Endothelial cell of umbilical vein (primary cell): ENCODE results near the gene BLVRA. TPM values are rescaled to one million over a fixed set of nuclear protein-coding genes. Genes with fewer than 3 reads are reported as not detected.

ENCODE experiments used
- BruUV-seq: library from RNA; stranded (reverse); fragments of 400-500 nt; replicated peaks from 2 replicates; lab custom pipeline; 2021; lab: Mats Ljungman, UMichigan
- CTCF ChIA-PET: fragments of 300-600, 350-600 bp; sonication (Branson Sonifier 250); formaldehyde crosslinking; loops from one replicate; lab custom pipeline; 2021; ENCODE audit warnings: antibody characterized with exemption, inconsistent platforms; lab: Charles Lee
- POLR2A ChIA-PET: fragments of 300-600, 350-600 bp; sonication (Branson Sonifier 250); formaldehyde crosslinking; loops from one replicate; lab custom pipeline; 2021; ENCODE audit warnings: antibody characterized with exemption, inconsistent platforms; lab: Charles Lee
- DNase-seq: peaks from one replicate; pipeline ENCODE4 v3.0.0-alpha.2; 2011; ENCODE audit warnings: low read depth, low spot score
- FAIRE-seq: peaks from 2 replicates; lab custom pipeline; 2011; peaks lifted over from hg19 to GRCh38; lab: Jason Lieb, UNC
- H2AFZ ChIP-seq: 2 replicates; pipeline ENCODE4 v1.6.0; 2012; ENCODE audit warnings: low read depth, low read length, control low read depth, inconsistent platforms
- H3K27ac ChIP-seq: 2 replicates; pipeline ENCODE4 v1.5.1; 2011; ENCODE audit warnings: low read depth, mild to moderate bottlenecking, control low read depth, low read length, moderate library complexity; ENCODE audit not compliant: insufficient read depth
- H3K27me3 ChIP-seq, 2 experiments: 2 replicates each; pipeline versions ENCODE4 v1.6.0 to v1.6.1; 2011; ENCODE audit warnings: low read length in 2 of 2, mixed read lengths in 1 of 2; ENCODE audit not compliant: control insufficient read depth in 2 of 2, insufficient read depth in 2 of 2
- H3K36me3 ChIP-seq, 2 experiments: 2 replicates in 1 of 2; 3 replicates in 1 of 2; pipeline ENCODE4 v1.5.1; 2011; ENCODE audit warnings: low read length in 2 of 2, mild to moderate bottlenecking in 1 of 2, moderate library complexity in 1 of 2; ENCODE audit not compliant: control insufficient read depth in 2 of 2, insufficient read depth in 2 of 2; ENCODE audit errors: extremely low read depth in 1 of 2
- H3K4me1 ChIP-seq: 3 replicates; pipeline ENCODE4 v1.5.1; 2011; ENCODE audit warnings: mild to moderate bottlenecking, low read length; ENCODE audit not compliant: control insufficient read depth, insufficient read depth; ENCODE audit errors: extremely low read depth
- H3K4me2 ChIP-seq: 2 replicates; pipeline ENCODE4 v1.6.1; 2011; ENCODE audit warnings: low read length, control low read depth, mixed read lengths; ENCODE audit not compliant: insufficient read depth
- H3K4me3 ChIP-seq, 3 experiments: fragments of 200-600 bp in 1 of 3; sonication (generic), shearing (Covaris generic) in 1 of 3; replicated peaks in 1 of 3; 2 replicates each; pipeline ENCODE4 v1.5.1; 2011 to 2016; ENCODE audit warnings: control low read depth in 3 of 3, low read length in 3 of 3, mild to moderate bottlenecking in 2 of 3, inconsistent platforms in 1 of 3, low read depth in 1 of 3, moderate library complexity in 1 of 3; ENCODE audit not compliant: insufficient read depth in 1 of 3
- H3K79me2 ChIP-seq: 2 replicates; pipeline ENCODE4 v1.6.0; 2012; ENCODE audit warnings: low read length, inconsistent platforms; ENCODE audit not compliant: control insufficient read depth, insufficient read depth
- H3K9ac ChIP-seq: replicated peaks from 2 replicates; pipeline ENCODE3; 2011; ENCODE audit warnings: low read length, control low read depth; ENCODE audit not compliant: insufficient read depth; ENCODE audit errors: extremely low read depth
- H3K9me1 ChIP-seq: replicated peaks from 3 replicates; pipeline ENCODE4 v1.6.0; 2011; ENCODE audit warnings: mild to moderate bottlenecking, low read length; ENCODE audit not compliant: control insufficient read depth, insufficient read depth; ENCODE audit errors: extremely low read depth
- H3K9me3 ChIP-seq: replicated peaks from 2 replicates; pipeline ENCODE4 v1.5.1; 2012; ENCODE audit warnings: low read length, inconsistent platforms; ENCODE audit not compliant: control insufficient read depth, insufficient read depth
- H4K20me1 ChIP-seq: replicated peaks from 2 replicates; pipeline ENCODE3; 2011; ENCODE audit warnings: mild to moderate bottlenecking, low read length; ENCODE audit not compliant: control insufficient read depth, insufficient read depth; ENCODE audit errors: extremely low read depth
- CTCF ChIP-seq, 2 donors: IDR thresholded peaks; 1 replicate in 1 of 2; 2 replicates in 1 of 2; pipeline ENCODE4 v1.5.1; 2011; ENCODE audit warnings: low read length in 2 of 2, mild to moderate bottlenecking in 2 of 2, moderate library complexity in 2 of 2, control low read depth in 1 of 2, inconsistent platforms in 1 of 2, low read depth in 1 of 2; ENCODE audit not compliant: insufficient read depth in 1 of 2; ENCODE audit errors: extremely low read depth in 1 of 2
- EZH2 ChIP-seq: IDR thresholded peaks from 2 replicates; pipeline ENCODE4 v1.6.1; 2012; ENCODE audit warnings: borderline replicate concordance, low read depth, mild to moderate bottlenecking, moderate library complexity, low read length, inconsistent platforms; ENCODE audit not compliant: severe bottlenecking
- FOS ChIP-seq: IDR thresholded peaks from 2 replicates; pipeline ENCODE4 v1.6.1; 2011; ENCODE audit warnings: mild to moderate bottlenecking, low read length, moderate library complexity, borderline replicate concordance; ENCODE audit not compliant: insufficient read depth
- GATA2 ChIP-seq: IDR thresholded peaks from 2 replicates; pipeline ENCODE4 v1.7.0; 2011; ENCODE audit warnings: low read depth, mild to moderate bottlenecking, moderate library complexity, mixed read lengths, low read length; ENCODE audit not compliant: insufficient read length, insufficient read depth
- JUN ChIP-seq: IDR thresholded peaks from 2 replicates; pipeline ENCODE4 v1.6.1; 2011; ENCODE audit warnings: borderline replicate concordance, low read depth; ENCODE audit not compliant: insufficient read length, insufficient read depth
- MAX ChIP-seq: IDR thresholded peaks from 2 replicates; pipeline ENCODE4 v1.6.1; 2011; ENCODE audit not compliant: insufficient read depth, insufficient read length
- MYC ChIP-seq: IDR thresholded peaks from one replicate; pipeline ENCODE4 v1.6.1; 2011; ENCODE audit warnings: mild to moderate bottlenecking, low read depth, low read length
- POLR2A ChIP-seq: IDR thresholded peaks from 2 replicates; pipeline ENCODE4 v1.6.1; 2012; ENCODE audit warnings: low read depth, mild to moderate bottlenecking, control low read depth, low read length
- POLR2AphosphoS5 ChIP-seq: IDR thresholded peaks from 2 replicates; pipeline ENCODE4 v1.6.1; 2012; ENCODE audit warnings: low read depth, mild to moderate bottlenecking, control low read depth, low read length, moderate library complexity; ENCODE audit not compliant: insufficient read depth
- dilution Hi-C: fragments of 300-500 bp; cut with MboI; formaldehyde crosslinking; loops from one replicate; pipeline ENCODE4 v1.15.0; 2019; ENCODE audit warnings: low sequenced_read_pairs; ENCODE audit not compliant: extremely low pct_ligation_motif_present
- intact Hi-C: fragments of 100-400 bp; cut with micrococcal nuclease; formaldehyde crosslinking; loops from one replicate; pipeline ENCODE4 v1.10.0; 2022
- polyA plus RNA-seq, 4 experiments: library from polyadenylated mRNA; depleted of rRNA in 3 of 4; stranded (reverse) in 3 of 4; unstranded in 1 of 4; fragments of >200 nt; gene quantifications; 2 replicates each; pipeline versions ENCODE4 v1.2.1 to v1.2.3, GENCODE V29; 2011 to 2012; ENCODE audit warnings: missing spikeins in 1 of 4
- total RNA-seq: library from RNA; stranded (reverse); gene quantifications from 2 replicates; pipeline ENCODE4 v1.2.3, GENCODE V29; 2021

BLVRA gene
- total and polyA plus RNA-seq, 2 donors (not counting 3 experiments of a cell fraction or from before 2014, with no cell fraction given), result 24.0 to 34.5 TPM

GRCh38 chr7:43752411-43752810 is 6.1 kb upstream of the BLVRA start:
- FAIRE-seq (no peak), DNase-seq (no peak)
- H3K9me1 ChIP-seq, result no peaks in the 10 kb centered on the region
- ChIA-PET CTCF (interaction anchor here (1.0 kb wide), 1 partner anchor 9 kb away, joined by 3 read pairs; no protein-coding TSS in a partner anchor), POLR2A (no interaction called here)
- no TSS peak for BruUV-seq
- dilution Hi-C loops, result no loop called here
- peaks cover 5 to 6% of the 10 kb centered on the region in 2 experiments for H3K27me3 ChIP-seq
- no peak overlapping the region for H3K4me2 ChIP-seq
- no peak overlapping the region for H3K4me3 ChIP-seq
- H3K36me3 ChIP-seq, result no peaks in the 10 kb centered on the region
- H4K20me1 ChIP-seq, result no peaks in the 10 kb centered on the region
- no peaks in the 10 kb centered on the region for H3K4me1 ChIP-seq
- intact Hi-C loops, result no loop called here
- no peak overlapping the region for H2AFZ ChIP-seq
- no peak for TF ChIP-seq CTCF (IDR thresholded peaks at IDR 0.05; ENCODE audit: extremely low read depth in 1 of 2, insufficient read depth in 1 of 2, low read depth in 1 of 2, low read length in 2 of 2)
- TF ChIP-seq EZH2, result no peak
- TF ChIP-seq POLR2A, result no peak
- no peak for TF ChIP-seq JUN
- no peak for TF ChIP-seq FOS
- TF ChIP-seq MAX, result no peak
- no peak for TF ChIP-seq POLR2AphosphoS5
- no peak for TF ChIP-seq GATA2
- TF ChIP-seq MYC, result no peak
- no peak overlapping the region for H3K9ac ChIP-seq
- H3K9me3 ChIP-seq, result no peaks in the 10 kb centered on the region
- H3K27ac ChIP-seq, result no peak overlapping the region
- no peaks in the 10 kb centered on the region for H3K79me2 ChIP-seq
